H1 (cell line): ENCODE results near the gene COL26A1.

Experiments
- CHD7 ChIP-seq: fragments of 300-600 bp; sonication (generic); IDR thresholded peaks from 2 replicates; pipeline ENCODE4 v1.7.1; 2012; ENCODE audit warnings: low read length, moderate library complexity, mild to moderate bottlenecking, inconsistent platforms; ENCODE audit not compliant: insufficient replicate concordance
- JUN ChIP-seq: IDR thresholded peaks from 2 replicates; pipeline ENCODE4 v1.6.1; 2011; ENCODE audit warnings: low read depth, mild to moderate bottlenecking, improper control_type of control experiment, low read length
- POLR2AphosphoS5 ChIP-seq: IDR thresholded peaks from 2 replicates; pipeline ENCODE4 v1.6.1; 2011; ENCODE audit warnings: low read depth, low read length

- no peak for TF ChIP-seq JUN
- TF ChIP-seq CHD7: no peak
- no peak for TF ChIP-seq POLR2AphosphoS5
Measured at GRCh38 chr7:101428093-101428866, 65.6 kb downstream of the COL26A1 start.
